ENCODE measurements around the gene TRNP1. TPM values are rescaled to one million over a fixed set of nuclear protein-coding genes. Genes with fewer than 3 reads are reported as not detected.
A peak's percentile ranks its signal among the peaks of the same experiment; 100 is the strongest.
"Not testable (repeated sequence)": the region's sequence is repeated elsewhere in the genome, so short reads cannot be mapped to it uniquely, and the experiment has no call there.

TRNP1 gene
- total RNA-seq (2014; rRNA removed; shearing (Covaris generic)), result 18.3 and 28.3 TPM in 2 replicates

- DNase-seq (ENCODE audit: low spot score), result peak; percentile 89
- in situ Hi-C loops (cut with HindIII; ENCODE audit: low sequenced_read_pairs), result no loop called here
Observed at GRCh38 chr1:26993237-26994019, at the start of gene TRNP1. TSS of gene TRNP1 (plus strand) at chr1:26993692. CDS start at chr1:26993787, 95 bp downstream.

GRCh38 chr1:26945138-26945537 is 48.4 kb upstream of the TRNP1 start:
- in situ Hi-C loops (cut with HindIII; ENCODE audit: low sequenced_read_pairs), result no loop called here
- no peak for DNase-seq (ENCODE audit: low spot score)

GRCh38 chr1:26945728-26946127 is 47.8 kb upstream of the TRNP1 start:
- in situ Hi-C loops (cut with HindIII; ENCODE audit: low sequenced_read_pairs), result no loop called here
- DNase-seq (ENCODE audit: low spot score), result no peak

GRCh38 chr1:26946270-26946669 is 47.2 kb upstream of the TRNP1 start:
- in situ Hi-C loops (cut with HindIII; ENCODE audit: low sequenced_read_pairs), result no loop called here
- no peak for DNase-seq (ENCODE audit: low spot score)

- in situ Hi-C loops (cut with HindIII; ENCODE audit: low sequenced_read_pairs); DNase-seq (ENCODE audit: low spot score): not testable (repeated sequence)
Observed at GRCh38 chr1:26948725-26949057, 44.8 kb upstream of the TRNP1 start.

GRCh38 chr1:26949266-26949925 is 44.1 kb upstream of the TRNP1 start:
- DNase-seq (ENCODE audit: low spot score), result peak; percentile 74
- in situ Hi-C loops (cut with HindIII; ENCODE audit: low sequenced_read_pairs), result no loop called here

- in situ Hi-C loops (cut with HindIII; ENCODE audit: low sequenced_read_pairs), result loop anchor here (25.0 kb wide), 1 partner anchor 112 kb away; no protein-coding TSS in a partner anchor
- DNase-seq (ENCODE audit: low spot score), result no peak
Observed at GRCh38 chr1:26949926-26950319, 43.6 kb upstream of the TRNP1 start.

- no peak for DNase-seq (ENCODE audit: low spot score)
- in situ Hi-C loops (cut with HindIII; ENCODE audit: low sequenced_read_pairs), result loop anchor here (25.0 kb wide), 1 partner anchor 112 kb away; no protein-coding TSS in a partner anchor
Observed at GRCh38 chr1:26950602-26951001, 42.9 kb upstream of the TRNP1 start.

GRCh38 chr1:26951216-26951615 is 42.3 kb upstream of the TRNP1 start:
- in situ Hi-C loops (cut with HindIII; ENCODE audit: low sequenced_read_pairs), result loop anchor here (25.0 kb wide), 1 partner anchor 111 kb away; no protein-coding TSS in a partner anchor

GRCh38 chr1:26951821-26952497 is 41.5 kb upstream of the TRNP1 start:
- DNase-seq (ENCODE audit: low spot score), result no peak
- in situ Hi-C loops (cut with HindIII; ENCODE audit: low sequenced_read_pairs), result loop anchor here (25.0 kb wide), 1 partner anchor 110 kb away; no protein-coding TSS in a partner anchor

More at GRCh38 chr1:26951216-26951615, 42.3 kb upstream of the TRNP1 start:
- DNase-seq (ENCODE audit: low spot score), result no peak

- in situ Hi-C loops (cut with HindIII; ENCODE audit: low sequenced_read_pairs), result loop anchor here (25.0 kb wide), 1 partner anchor 109 kb away; no protein-coding TSS in a partner anchor
- DNase-seq (ENCODE audit: low spot score), result no peak
Observed at GRCh38 chr1:26953374-26953773, 40.1 kb upstream of the TRNP1 start.

- no peak for DNase-seq (ENCODE audit: low spot score)
- in situ Hi-C loops (cut with HindIII; ENCODE audit: low sequenced_read_pairs), result loop anchor here (25.0 kb wide), 1 partner anchor 106 kb away; no protein-coding TSS in a partner anchor
Observed at GRCh38 chr1:26956321-26956720, 37.2 kb upstream of the TRNP1 start.

- DNase-seq (ENCODE audit: low spot score), result no peak
- in situ Hi-C loops (cut with HindIII; ENCODE audit: low sequenced_read_pairs), result loop anchor here (25.0 kb wide), 1 partner anchor 105 kb away; no protein-coding TSS in a partner anchor
Observed at GRCh38 chr1:26957306-26957705, 36.2 kb upstream of the TRNP1 start.

- DNase-seq (ENCODE audit: low spot score), result no peak
- in situ Hi-C loops (cut with HindIII; ENCODE audit: low sequenced_read_pairs), result loop anchor here (25.0 kb wide), 1 partner anchor 103 kb away; no protein-coding TSS in a partner anchor
Observed at GRCh38 chr1:26959270-26959669, 34.2 kb upstream of the TRNP1 start.

GRCh38 chr1:26959722-26960624 is 33.5 kb upstream of the TRNP1 start, which contains the start of gene KDF1:
TSS of gene KDF1 (minus strand) at chr1:26960468. CDS start at chr1:26952380, 8,088 bp downstream.
- peak; percentile 37 for DNase-seq (ENCODE audit: low spot score)
- in situ Hi-C loops (cut with HindIII; ENCODE audit: low sequenced_read_pairs), result loop anchor here (25.0 kb wide), 1 partner anchor 102 kb away; no protein-coding TSS in a partner anchor

GRCh38 chr1:26960625-26960966 is 32.9 kb upstream of the TRNP1 start:
- no peak for DNase-seq (ENCODE audit: low spot score)
- in situ Hi-C loops (cut with HindIII; ENCODE audit: low sequenced_read_pairs), result loop anchor here (25.0 kb wide), 1 partner anchor 102 kb away; no protein-coding TSS in a partner anchor

GRCh38 chr1:26961826-26962225 is 31.7 kb upstream of the TRNP1 start:
- in situ Hi-C loops (cut with HindIII; ENCODE audit: low sequenced_read_pairs), result loop anchor here (25.0 kb wide), 1 partner anchor 100 kb away; no protein-coding TSS in a partner anchor
- DNase-seq (ENCODE audit: low spot score), result no peak

- DNase-seq (ENCODE audit: low spot score), result no peak
- in situ Hi-C loops (cut with HindIII; ENCODE audit: low sequenced_read_pairs), result loop anchor here (25.0 kb wide), 1 partner anchor 97 kb away; no protein-coding TSS in a partner anchor
Observed at GRCh38 chr1:26965213-26965612, 28.3 kb upstream of the TRNP1 start.
